HCT116 (cell line): ENCODE data around the gene RYR3. TPM values are rescaled to one million over a fixed set of nuclear protein-coding genes. Genes with fewer than 3 reads are reported as not detected.

ENCODE experiments used
- ATAC-seq: fragments of 200-7000 bp; cut with Tn5 transposase; 2 replicates; pipeline ENCODE4 v1.9.1; 2020; ENCODE audit warnings: mild to moderate bottlenecking, moderate library complexity
- BruUV-seq: library from RNA; stranded (reverse); fragments of 400-500 nt; replicated peaks from 2 replicates; lab custom pipeline; 2021; lab: Mats Ljungman, UMichigan
- CTCF ChIA-PET: fragments of 300-600 bp; sonication (Branson Sonifier 250); formaldehyde crosslinking; loops from one replicate; lab custom pipeline; 2021; ENCODE audit warnings: antibody characterized with exemption; lab: Charles Lee
- POLR2A ChIA-PET: fragments of 300-600, 350-600 bp; sonication (Branson Sonifier 250); formaldehyde crosslinking; loops from one replicate; lab custom pipeline; 2021; ENCODE audit warnings: antibody characterized with exemption; lab: Charles Lee
- RAD21 ChIA-PET, 2 experiments: fragments of 300-600 bp; sonication (Branson Sonifier 250); formaldehyde crosslinking; loops; one replicate each; lab custom pipeline; 2023; ENCODE audit warnings: low total read pairs in 2 of 2; ENCODE audit not compliant: uncharacterized antibody in 2 of 2, unreplicated experiment in 2 of 2, low non-redundant PET in 1 of 2; lab: Charles Lee
- DNase-seq: peaks from one replicate; pipeline ENCODE4 v3.0.0-alpha.2; 2010; ENCODE audit warnings: low read depth, low spot score
- H2AFZ ChIP-seq: fragments of 200-600 bp; shearing (Covaris generic), sonication (generic); 2 replicates; pipeline ENCODE4 v1.6.1; 2017; ENCODE audit warnings: low read depth, mixed run types, mixed read lengths, antibody characterized with exemption, low read length; ENCODE audit not compliant: poor library complexity, severe bottlenecking
- H3K27ac ChIP-seq: 2 replicates; pipeline ENCODE4 v1.5.1; 2012; ENCODE audit warnings: low read depth, low read length
- H3K27me3 ChIP-seq: fragments of 200-600 bp; sonication (generic); 2 replicates; pipeline ENCODE4 v1.6.1; 2016; ENCODE audit warnings: mixed run types, low read length, mixed read lengths; ENCODE audit not compliant: insufficient read depth
- H3K36me3 ChIP-seq, 2 experiments: fragments of 200-500 bp in 1 of 2; fragments of 200-600 bp in 1 of 2; sonication (Bioruptor generic) in 1 of 2; sonication (generic) in 1 of 2; 2 replicates each; pipeline versions ENCODE4 v1.5.1 to v1.6.1; 2014 to 2016; ENCODE audit warnings: low read length in 2 of 2, inconsistent platforms in 1 of 2, mixed read lengths in 1 of 2, mixed run types in 1 of 2; ENCODE audit not compliant: insufficient read depth in 2 of 2, control insufficient read depth in 1 of 2
- H3K4me1 ChIP-seq, 2 experiments: fragments of 200-600 bp in 1 of 2; sonication (generic) in 1 of 2; 2 replicates each; pipeline versions ENCODE4 v1.5.1 to v1.6.1; 2012 to 2017; ENCODE audit warnings: low read length in 2 of 2, inconsistent platforms in 1 of 2, mild to moderate bottlenecking in 1 of 2, mixed read lengths in 1 of 2, mixed run types in 1 of 2, moderate library complexity in 1 of 2; ENCODE audit not compliant: insufficient read depth in 2 of 2, control insufficient read depth in 1 of 2
- H3K4me2 ChIP-seq: fragments of 200-600 bp; sonication (generic); 2 replicates; pipeline ENCODE4 v1.6.1; 2017; ENCODE audit warnings: mixed run types, low read length, mixed read lengths
- H3K4me3 ChIP-seq, 2 experiments: fragments of 200-600 bp in 1 of 2; sonication (generic) in 1 of 2; replicated peaks in 1 of 2; 2 replicates each; pipeline ENCODE4 v1.5.1; 2011 to 2016; ENCODE audit warnings: low read length in 2 of 2, control low read depth in 1 of 2, low read depth in 1 of 2, mild to moderate bottlenecking in 1 of 2, mixed read lengths in 1 of 2, mixed run types in 1 of 2
- H3K79me2 ChIP-seq: fragments of 200-600 bp; sonication (generic); 2 replicates; pipeline ENCODE4 v1.6.1; 2017; ENCODE audit warnings: mild to moderate bottlenecking, mixed run types, low read length, moderate library complexity, mixed read lengths; ENCODE audit not compliant: insufficient read depth
- H3K9ac ChIP-seq: fragments of 200-600 bp; sonication (generic); 2 replicates; pipeline ENCODE4 v1.6.1; 2016; ENCODE audit warnings: low read length, mixed read lengths
- H3K9me2 ChIP-seq: fragments of 200-600 bp; sonication (generic), shearing (Covaris generic); 2 replicates; pipeline ENCODE4 v1.6.1; 2017; ENCODE audit warnings: mixed run types, mild to moderate bottlenecking, moderate library complexity; ENCODE audit not compliant: insufficient read depth
- H3K9me3 ChIP-seq, 2 experiments: fragments of 200-500 bp in 1 of 2; fragments of 200-600 bp in 1 of 2; sonication (Bioruptor generic) in 1 of 2; sonication (generic) in 1 of 2; 2 replicates each; pipeline ENCODE4 v1.6.1; 2014 to 2017; ENCODE audit warnings: low read length in 2 of 2, mixed read lengths in 2 of 2, inconsistent platforms in 1 of 2, low read depth in 1 of 2, mild to moderate bottlenecking in 1 of 2, mixed run types in 1 of 2, moderate library complexity in 1 of 2; ENCODE audit not compliant: control insufficient read depth in 1 of 2, insufficient read depth in 1 of 2
- H4K20me1 ChIP-seq: fragments of 200-600 bp; sonication (generic), shearing (Covaris generic); 2 replicates; pipeline ENCODE4 v1.6.1; 2017; ENCODE audit warnings: mixed run types, mild to moderate bottlenecking, moderate library complexity; ENCODE audit not compliant: insufficient read depth
- ATF3 ChIP-seq: IDR thresholded peaks from 2 replicates; pipeline ENCODE4 v1.6.1; 2012
- CBX3 ChIP-seq: IDR thresholded peaks from 2 replicates; pipeline ENCODE4 v1.6.1; 2012; ENCODE audit warnings: low read depth
- CEBPB ChIP-seq: IDR thresholded peaks from 2 replicates; pipeline ENCODE4 v1.6.1; 2012; ENCODE audit warnings: low read depth
- EZH2 ChIP-seq: fragments of 200-600 bp; sonication (generic); IDR thresholded peaks from 2 replicates; pipeline ENCODE4 v1.6.1; 2017; ENCODE audit warnings: antibody characterized with exemption, mixed run types
- EZH2phosphoT487 ChIP-seq: fragments of 200-600 bp; IDR thresholded peaks from 2 replicates; pipeline ENCODE4 v1.6.1; 2018; ENCODE audit warnings: antibody characterized with exemption, borderline replicate concordance
- FOSL1 ChIP-seq: IDR thresholded peaks from 2 replicates; pipeline ENCODE4 v1.6.1; 2012; ENCODE audit warnings: low read depth
- POLR2A ChIP-seq: IDR thresholded peaks from 2 replicates; pipeline ENCODE4 v1.7.0; 2011; ENCODE audit warnings: borderline replicate concordance; ENCODE audit not compliant: insufficient read depth, insufficient read length; ENCODE audit errors: extremely low read depth
- POLR2AphosphoS5 ChIP-seq: IDR thresholded peaks from 2 replicates; pipeline ENCODE4 v1.6.1; 2011; ENCODE audit warnings: mild to moderate bottlenecking, low read depth, low read length, moderate library complexity
- SIN3A ChIP-seq: IDR thresholded peaks from 2 replicates; pipeline ENCODE4 v1.6.1; 2012; ENCODE audit warnings: low read depth
- SP1 ChIP-seq: IDR thresholded peaks from 2 replicates; pipeline ENCODE4 v1.6.1; 2012; ENCODE audit warnings: low read depth
- ZFX ChIP-seq: fragments of 450-650 bp; IDR thresholded peaks from 2 replicates; pipeline ENCODE4 v1.6.1; 2017
- ZNF274 ChIP-seq: fragments of 200-500 bp; sonication (Bioruptor generic); IDR thresholded peaks from 2 replicates; pipeline ENCODE4 v1.6.1; 2014; ENCODE audit warnings: mild to moderate bottlenecking, low read depth, low read length, inconsistent platforms
- intact Hi-C: fragments of 100-400 bp; cut with micrococcal nuclease; formaldehyde crosslinking; loops from 2 replicates; pipeline ENCODE4 v1.10.0; 2022
- total RNA-seq: library from RNA; stranded (reverse); gene quantifications from one replicate; pipeline ENCODE4 v1.2.1, GENCODE V29; 2021; ENCODE audit not compliant: unreplicated experiment
- TF ChIP-seq, protein P1 (sequence below): IDR thresholded peaks from 2 replicates; pipeline ENCODE4 v1.6.1; 2012
- TF ChIP-seq, protein P2 (sequence below): IDR thresholded peaks from 2 replicates; pipeline ENCODE4 v1.6.1; 2011; ENCODE audit warnings: mild to moderate bottlenecking, low read length, moderate library complexity; ENCODE audit not compliant: insufficient replicate concordance; ENCODE audit errors: extremely low read depth
- TF ChIP-seq, protein P3 (sequence below): IDR thresholded peaks from 2 replicates; pipeline ENCODE4 v1.6.1; 2012; ENCODE audit warnings: low read depth

RYR3 gene
- total RNA-seq, 1 experiment from 2014 or later: not detected

DNA sequence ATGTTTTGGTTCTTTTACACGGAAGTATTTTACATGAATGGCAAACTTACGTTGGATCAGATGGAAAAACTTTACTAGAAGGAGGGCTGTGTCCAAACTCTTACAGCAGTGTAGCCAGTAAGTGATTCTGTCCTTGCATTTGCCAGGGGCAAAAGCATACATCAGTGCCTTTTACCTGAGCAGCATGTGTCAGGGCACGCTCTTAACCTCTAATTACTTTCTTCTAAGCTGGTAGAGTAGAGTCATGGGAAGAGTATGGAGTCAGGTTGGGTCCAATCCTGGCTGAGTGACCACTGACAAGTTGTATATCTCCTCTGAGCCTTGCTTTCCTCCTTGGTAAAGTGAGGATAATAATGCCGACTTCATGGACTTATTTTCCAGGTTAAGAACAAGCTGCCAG is 47.1 kb downstream of the RYR3 start (continued):
- TF ChIP-seq POLR2AphosphoS5 (no peak), EZH2phosphoT487 (no peak), ZNF274 (no peak)
- TF ChIP-seq, all 23 proteins: peak for 0

GRCh38 chr15:33358306-33358705 is 47.5 kb downstream of the RYR3 start:
- ATAC-seq: no peak

GRCh38 chr15:33360886-33361285 is 50.1 kb downstream of the RYR3 start:
- ATAC-seq (no peak), DNase-seq (no peak)
- no peak overlapping the region for H3K4me2 ChIP-seq
- no peak overlapping the region for H2AFZ ChIP-seq
- RAD21 ChIA-PET: no interaction called here
- no peak overlapping the region for H3K4me3 ChIP-seq
- no TSS peak for BruUV-seq
- H3K9me2 ChIP-seq: no peaks in the 10 kb centered on the region
- CTCF ChIA-PET: no interaction called here
- H3K27ac ChIP-seq: no peak overlapping the region
- H3K27me3 ChIP-seq: peaks cover 57% of the 10 kb centered on the region
- H3K4me1 ChIP-seq: no peaks in the 10 kb centered on the region
- POLR2A ChIA-PET: no interaction called here
- H4K20me1 ChIP-seq: no peaks in the 10 kb centered on the region
- H3K9me3 ChIP-seq: no peaks in the 10 kb centered on the region
- intact Hi-C loops: no loop called here
- no peaks in the 10 kb centered on the region for H3K79me2 ChIP-seq
- no peak overlapping the region for H3K9ac ChIP-seq
- no peaks in the 10 kb centered on the region for H3K36me3 ChIP-seq
- TF ChIP-seq, protein P1, sequence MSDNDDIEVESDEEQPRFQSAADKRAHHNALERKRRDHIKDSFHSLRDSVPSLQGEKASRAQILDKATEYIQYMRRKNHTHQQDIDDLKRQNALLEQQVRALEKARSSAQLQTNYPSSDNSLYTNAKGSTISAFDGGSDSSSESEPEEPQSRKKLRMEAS: no peak
- no peak for TF ChIP-seq ATF3
- TF ChIP-seq, protein P2, sequence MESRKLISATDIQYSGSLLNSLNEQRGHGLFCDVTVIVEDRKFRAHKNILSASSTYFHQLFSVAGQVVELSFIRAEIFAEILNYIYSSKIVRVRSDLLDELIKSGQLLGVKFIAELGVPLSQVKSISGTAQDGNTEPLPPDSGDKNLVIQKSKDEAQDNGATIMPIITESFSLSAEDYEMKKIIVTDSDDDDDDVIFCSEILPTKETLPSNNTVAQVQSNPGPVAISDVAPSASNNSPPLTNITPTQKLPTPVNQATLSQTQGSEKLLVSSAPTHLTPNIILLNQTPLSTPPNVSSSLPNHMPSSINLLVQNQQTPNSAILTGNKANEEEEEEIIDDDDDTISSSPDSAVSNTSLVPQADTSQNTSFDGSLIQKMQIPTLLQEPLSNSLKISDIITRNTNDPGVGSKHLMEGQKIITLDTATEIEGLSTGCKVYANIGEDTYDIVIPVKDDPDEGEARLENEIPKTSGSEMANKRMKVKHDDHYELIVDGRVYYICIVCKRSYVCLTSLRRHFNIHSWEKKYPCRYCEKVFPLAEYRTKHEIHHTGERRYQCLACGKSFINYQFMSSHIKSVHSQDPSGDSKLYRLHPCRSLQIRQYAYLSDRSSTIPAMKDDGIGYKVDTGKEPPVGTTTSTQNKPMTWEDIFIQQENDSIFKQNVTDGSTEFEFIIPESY: no peak
- TF ChIP-seq SP1: no peak
- TF ChIP-seq EZH2: no peak
- TF ChIP-seq ZNF274: no peak
- TF ChIP-seq, protein P3, sequence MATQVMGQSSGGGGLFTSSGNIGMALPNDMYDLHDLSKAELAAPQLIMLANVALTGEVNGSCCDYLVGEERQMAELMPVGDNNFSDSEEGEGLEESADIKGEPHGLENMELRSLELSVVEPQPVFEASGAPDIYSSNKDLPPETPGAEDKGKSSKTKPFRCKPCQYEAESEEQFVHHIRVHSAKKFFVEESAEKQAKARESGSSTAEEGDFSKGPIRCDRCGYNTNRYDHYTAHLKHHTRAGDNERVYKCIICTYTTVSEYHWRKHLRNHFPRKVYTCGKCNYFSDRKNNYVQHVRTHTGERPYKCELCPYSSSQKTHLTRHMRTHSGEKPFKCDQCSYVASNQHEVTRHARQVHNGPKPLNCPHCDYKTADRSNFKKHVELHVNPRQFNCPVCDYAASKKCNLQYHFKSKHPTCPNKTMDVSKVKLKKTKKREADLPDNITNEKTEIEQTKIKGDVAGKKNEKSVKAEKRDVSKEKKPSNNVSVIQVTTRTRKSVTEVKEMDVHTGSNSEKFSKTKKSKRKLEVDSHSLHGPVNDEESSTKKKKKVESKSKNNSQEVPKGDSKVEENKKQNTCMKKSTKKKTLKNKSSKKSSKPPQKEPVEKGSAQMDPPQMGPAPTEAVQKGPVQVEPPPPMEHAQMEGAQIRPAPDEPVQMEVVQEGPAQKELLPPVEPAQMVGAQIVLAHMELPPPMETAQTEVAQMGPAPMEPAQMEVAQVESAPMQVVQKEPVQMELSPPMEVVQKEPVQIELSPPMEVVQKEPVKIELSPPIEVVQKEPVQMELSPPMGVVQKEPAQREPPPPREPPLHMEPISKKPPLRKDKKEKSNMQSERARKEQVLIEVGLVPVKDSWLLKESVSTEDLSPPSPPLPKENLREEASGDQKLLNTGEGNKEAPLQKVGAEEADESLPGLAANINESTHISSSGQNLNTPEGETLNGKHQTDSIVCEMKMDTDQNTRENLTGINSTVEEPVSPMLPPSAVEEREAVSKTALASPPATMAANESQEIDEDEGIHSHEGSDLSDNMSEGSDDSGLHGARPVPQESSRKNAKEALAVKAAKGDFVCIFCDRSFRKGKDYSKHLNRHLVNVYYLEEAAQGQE: no peak
- no peak for TF ChIP-seq CEBPB
- no peak for TF ChIP-seq CBX3
- no peak for TF ChIP-seq FOSL1
- no peak for TF ChIP-seq ZFX
- no peak for TF ChIP-seq POLR2A

More at GRCh38 chr15:33358306-33358705, 47.5 kb downstream of the RYR3 start:
- H3K79me2 ChIP-seq: no peaks in the 10 kb centered on the region
- H3K4me1 ChIP-seq: no peaks in the 10 kb centered on the region
- RAD21 ChIA-PET: no interaction called here
- no peak overlapping the region for H2AFZ ChIP-seq
- no peak overlapping the region for H3K9ac ChIP-seq
- H3K27ac ChIP-seq: no peak overlapping the region
- CTCF ChIA-PET: no interaction called here
- no peak overlapping the region for H3K4me2 ChIP-seq
- DNase-seq: no peak
- no peaks in the 10 kb centered on the region for H3K9me2 ChIP-seq
- H3K36me3 ChIP-seq: no peaks in the 10 kb centered on the region
- POLR2A ChIA-PET: no interaction called here
- no peaks in the 10 kb centered on the region for H4K20me1 ChIP-seq
- TF ChIP-seq SIN3A (no peak), CBX3 (no peak)
- peaks cover 68% of the 10 kb centered on the region for H3K27me3 ChIP-seq
- no peak overlapping the region for H3K4me3 ChIP-seq
- no TSS peak for BruUV-seq
- intact Hi-C loops: no loop called here
- H3K9me3 ChIP-seq: no peaks in the 10 kb centered on the region
